ENCODE measurements around the gene ZC3H18. TPM values are rescaled to one million over a fixed set of nuclear protein-coding genes. Genes with fewer than 3 reads are reported as not detected.

Gene ZC3H18
- total and polyA plus RNA-seq, 10 of the 15 experiments (the other 5 are each of a cell fraction or from before 2014, with no cell fraction given) = 1.0 to 58.3 (median 22.4) TPM

DNA sequence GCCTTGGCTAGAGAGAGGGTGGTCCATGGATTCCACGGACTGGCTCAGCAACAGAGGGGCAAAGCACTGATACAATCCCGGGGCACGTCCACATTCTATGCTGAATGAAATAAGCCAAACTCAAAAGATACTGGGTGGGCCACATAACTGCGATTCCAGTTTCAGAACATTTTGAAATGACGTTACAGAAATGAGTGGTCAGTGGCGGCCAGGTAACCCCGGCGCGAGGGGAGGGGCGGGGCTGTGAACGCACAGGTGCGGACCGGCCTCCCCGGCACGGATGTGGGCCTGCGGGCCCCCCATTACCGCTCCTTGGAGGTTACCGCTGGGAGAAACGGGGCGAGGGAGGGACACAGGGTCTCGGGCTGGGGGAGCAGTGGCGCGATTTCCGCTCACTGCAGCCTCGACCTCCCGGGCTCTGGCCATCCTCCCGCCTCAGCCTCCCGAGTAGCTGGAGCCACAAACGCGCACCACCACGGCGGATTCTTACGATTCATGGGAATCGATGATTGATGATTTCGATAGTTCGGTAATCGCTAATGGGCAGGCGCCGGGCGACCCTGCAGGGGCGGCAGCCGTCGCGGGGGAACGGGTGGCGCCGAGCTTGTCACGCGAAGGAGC lies 92.1 kb downstream of the ZC3H18 start (continued):
- TF ChIP-seq, protein P1, sequence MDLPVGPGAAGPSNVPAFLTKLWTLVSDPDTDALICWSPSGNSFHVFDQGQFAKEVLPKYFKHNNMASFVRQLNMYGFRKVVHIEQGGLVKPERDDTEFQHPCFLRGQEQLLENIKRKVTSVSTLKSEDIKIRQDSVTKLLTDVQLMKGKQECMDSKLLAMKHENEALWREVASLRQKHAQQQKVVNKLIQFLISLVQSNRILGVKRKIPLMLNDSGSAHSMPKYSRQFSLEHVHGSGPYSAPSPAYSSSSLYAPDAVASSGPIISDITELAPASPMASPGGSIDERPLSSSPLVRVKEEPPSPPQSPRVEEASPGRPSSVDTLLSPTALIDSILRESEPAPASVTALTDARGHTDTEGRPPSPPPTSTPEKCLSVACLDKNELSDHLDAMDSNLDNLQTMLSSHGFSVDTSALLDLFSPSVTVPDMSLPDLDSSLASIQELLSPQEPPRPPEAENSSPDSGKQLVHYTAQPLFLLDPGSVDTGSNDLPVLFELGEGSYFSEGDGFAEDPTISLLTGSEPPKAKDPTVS (IDR thresholded peaks at IDR 0.05; ENCODE audit: low read depth, low read length) = no peak
- TF ChIP-seq IKZF1 (conservative IDR thresholded peaks at IDR 0.05) (no peak), KLF5 (IDR thresholded peaks at IDR 0.05; ENCODE audit: partially characterized antibody) (no peak), CREB1 (IDR thresholded peaks at IDR 0.05; ENCODE audit: low read depth) (no peak), SMC3 (IDR thresholded peaks at IDR 0.05; ENCODE audit: borderline replicate concordance, low read length) (no peak), NBN (IDR thresholded peaks at IDR 0.05) (no peak), ZNF384 (IDR thresholded peaks at IDR 0.05; ENCODE audit: borderline replicate concordance, low read depth, low read length) (no peak), ZZZ3 (IDR thresholded peaks at IDR 0.05; ENCODE audit: control insufficient read depth, insufficient read length, low read depth) (no peak), TCF12 (IDR thresholded peaks at IDR 0.05; ENCODE audit: low read depth, low read length) (0 out of 2 replicates have a peak, but pooled peaks have one; percentile 59), HDAC2 (IDR thresholded peaks at IDR 0.05) (0 out of 2 replicates have a peak, but pooled peaks have one; percentile 83), CREM (IDR thresholded peaks at IDR 0.05; ENCODE audit: low read depth) (peak; percentile 17; the same call in 1 of the 2 replicates), MYB (IDR thresholded peaks at IDR 0.05; ENCODE audit: borderline replicate concordance, low read depth, low read length) (no peak), NFYB (IDR thresholded peaks at IDR 0.05; ENCODE audit: insufficient read depth, low read depth, low read length) (no peak), SRF (IDR thresholded peaks at IDR 0.05; ENCODE audit: low read depth in 2 of 2, low read length in 2 of 2) (peak in 1 of 2 experiments; percentile 61; a peak in 1 of 4 replicates), MTA3 (IDR thresholded peaks at IDR 0.05; ENCODE audit: borderline replicate concordance, low read length) (no peak), TCF3 (IDR thresholded peaks at IDR 0.05; ENCODE audit: borderline replicate concordance, insufficient read depth, low read depth, low read length) (0 out of 2 replicates have a peak, but pooled peaks have one; percentile 27), STAT3 (IDR thresholded peaks at IDR 0.05; ENCODE audit: low read depth, low read length) (no peak), KAT2A (conservative IDR thresholded peaks at IDR 0.05; ENCODE audit: control insufficient read depth, low read depth, low read length) (no peak), FOXK2 (IDR thresholded peaks at IDR 0.05) (no peak), EGR1 (IDR thresholded peaks at IDR 0.05; ENCODE audit: borderline replicate concordance in 1 of 2, low read depth in 2 of 2, low read length in 2 of 2) (peak in 1 of 2 experiments; percentile 40; a peak in 1 of 3 replicates)
- TF ChIP-seq, protein P2, sequence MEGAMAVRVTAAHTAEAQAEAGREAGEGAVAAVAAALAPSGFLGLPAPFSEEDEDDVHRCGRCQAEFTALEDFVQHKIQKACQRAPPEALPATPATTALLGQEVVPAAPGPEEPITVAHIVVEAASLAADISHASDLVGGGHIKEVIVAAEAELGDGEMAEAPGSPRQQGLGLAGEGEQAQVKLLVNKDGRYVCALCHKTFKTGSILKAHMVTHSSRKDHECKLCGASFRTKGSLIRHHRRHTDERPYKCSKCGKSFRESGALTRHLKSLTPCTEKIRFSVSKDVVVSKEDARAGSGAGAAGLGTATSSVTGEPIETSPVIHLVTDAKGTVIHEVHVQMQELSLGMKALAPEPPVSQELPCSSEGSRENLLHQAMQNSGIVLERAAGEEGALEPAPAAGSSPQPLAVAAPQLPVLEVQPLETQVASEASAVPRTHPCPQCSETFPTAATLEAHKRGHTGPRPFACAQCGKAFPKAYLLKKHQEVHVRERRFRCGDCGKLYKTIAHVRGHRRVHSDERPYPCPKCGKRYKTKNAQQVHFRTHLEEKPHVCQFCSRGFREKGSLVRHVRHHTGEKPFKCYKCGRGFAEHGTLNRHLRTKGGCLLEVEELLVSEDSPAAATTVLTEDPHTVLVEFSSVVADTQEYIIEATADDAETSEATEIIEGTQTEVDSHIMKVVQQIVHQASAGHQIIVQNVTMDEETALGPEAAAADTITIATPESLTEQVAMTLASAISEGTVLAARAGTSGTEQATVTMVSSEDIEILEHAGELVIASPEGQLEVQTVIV (IDR thresholded peaks at IDR 0.05; ENCODE audit: borderline replicate concordance, partially characterized antibody) = no peak
- TF ChIP-seq, protein P3, sequence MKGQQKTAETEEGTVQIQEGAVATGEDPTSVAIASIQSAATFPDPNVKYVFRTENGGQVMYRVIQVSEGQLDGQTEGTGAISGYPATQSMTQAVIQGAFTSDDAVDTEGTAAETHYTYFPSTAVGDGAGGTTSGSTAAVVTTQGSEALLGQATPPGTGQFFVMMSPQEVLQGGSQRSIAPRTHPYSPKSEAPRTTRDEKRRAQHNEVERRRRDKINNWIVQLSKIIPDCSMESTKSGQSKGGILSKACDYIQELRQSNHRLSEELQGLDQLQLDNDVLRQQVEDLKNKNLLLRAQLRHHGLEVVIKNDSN (IDR thresholded peaks at IDR 0.05; ENCODE audit: borderline replicate concordance, extremely low read length, insufficient read depth, low read depth, low read length) = no peak
- TF ChIP-seq, protein P4, sequence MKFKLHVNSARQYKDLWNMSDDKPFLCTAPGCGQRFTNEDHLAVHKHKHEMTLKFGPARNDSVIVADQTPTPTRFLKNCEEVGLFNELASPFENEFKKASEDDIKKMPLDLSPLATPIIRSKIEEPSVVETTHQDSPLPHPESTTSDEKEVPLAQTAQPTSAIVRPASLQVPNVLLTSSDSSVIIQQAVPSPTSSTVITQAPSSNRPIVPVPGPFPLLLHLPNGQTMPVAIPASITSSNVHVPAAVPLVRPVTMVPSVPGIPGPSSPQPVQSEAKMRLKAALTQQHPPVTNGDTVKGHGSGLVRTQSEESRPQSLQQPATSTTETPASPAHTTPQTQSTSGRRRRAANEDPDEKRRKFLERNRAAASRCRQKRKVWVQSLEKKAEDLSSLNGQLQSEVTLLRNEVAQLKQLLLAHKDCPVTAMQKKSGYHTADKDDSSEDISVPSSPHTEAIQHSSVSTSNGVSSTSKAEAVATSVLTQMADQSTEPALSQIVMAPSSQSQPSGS (IDR thresholded peaks at IDR 0.05; ENCODE audit: low read length) = no peak

Data from GM12878 (cell line).